IPS-NIHi7 (cell line): ENCODE measurements around the gene BAK1.
"Not testable (repeated sequence)": the region's sequence is repeated elsewhere in the genome, so short reads cannot be mapped to it uniquely, and the experiment has no call there.

Source experiments
- DNase-seq: peaks from one replicate; pipeline ENCODE4 v3.0.0; 2012; ENCODE audit warnings: mixed read lengths; ENCODE audit errors: extremely low spot score

Gene BAK1

GRCh38 chr6:33586108-33586640 lies 6.1 kb upstream of the BAK1 start:
- DNase-seq: no peak

GRCh38 chr6:33585403-33586107 lies 5.5 kb upstream of the BAK1 start:
- peak; percentile 83 for DNase-seq

GRCh38 chr6:33584700-33585402 lies 4.8 kb upstream of the BAK1 start:
- no peak for DNase-seq

DNA sequence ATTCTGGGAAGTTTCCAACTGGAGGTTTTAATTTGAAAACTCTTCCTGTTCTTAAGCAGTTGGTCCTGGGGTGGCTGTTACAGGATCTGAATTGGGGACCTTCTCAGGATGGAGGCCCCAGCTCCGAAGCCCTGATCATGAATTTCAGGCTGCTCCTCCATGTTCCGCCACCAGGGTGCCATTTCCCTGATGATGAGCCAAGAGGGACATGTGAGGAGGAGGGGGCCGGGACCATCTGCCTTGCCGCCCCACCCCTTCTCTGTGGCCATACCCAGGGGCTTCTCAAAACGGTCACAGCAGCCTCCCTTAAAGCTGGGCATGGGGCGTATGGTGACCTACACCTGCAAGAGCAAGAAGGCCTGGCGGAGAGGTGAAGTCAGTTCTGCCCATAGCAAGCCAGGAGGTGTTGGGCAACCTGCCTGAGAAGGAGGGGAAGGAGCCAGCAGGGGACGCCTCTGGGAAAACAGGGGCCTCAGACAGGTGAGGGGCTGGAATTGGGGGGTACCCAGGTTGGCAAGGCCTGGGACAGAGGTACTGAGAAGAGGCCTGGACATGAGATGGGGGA lies 3.6 kb upstream of the BAK1 start:
- peak; percentile 64 for DNase-seq

DNA sequence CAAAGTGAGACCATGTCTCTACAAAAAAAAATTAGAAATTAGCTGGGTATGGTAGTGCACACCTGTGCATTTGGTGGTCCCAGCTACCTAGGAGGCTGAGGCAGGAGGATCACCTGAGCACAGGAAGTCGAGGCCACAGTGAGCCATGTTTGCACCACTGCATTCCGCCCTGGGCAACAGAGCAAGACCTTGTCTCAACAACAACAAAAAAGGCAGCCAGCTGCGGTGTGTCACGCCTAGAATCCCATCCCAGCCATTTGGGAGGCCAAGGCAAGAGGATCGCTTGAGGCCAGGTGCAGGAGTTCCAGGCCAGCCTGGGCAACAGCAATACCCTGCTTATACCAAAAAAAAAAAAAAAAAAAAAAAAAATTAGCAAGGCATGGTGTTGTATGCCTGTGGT lies 1.1 kb upstream of the BAK1 start:
- DNase-seq: no peak

DNA sequence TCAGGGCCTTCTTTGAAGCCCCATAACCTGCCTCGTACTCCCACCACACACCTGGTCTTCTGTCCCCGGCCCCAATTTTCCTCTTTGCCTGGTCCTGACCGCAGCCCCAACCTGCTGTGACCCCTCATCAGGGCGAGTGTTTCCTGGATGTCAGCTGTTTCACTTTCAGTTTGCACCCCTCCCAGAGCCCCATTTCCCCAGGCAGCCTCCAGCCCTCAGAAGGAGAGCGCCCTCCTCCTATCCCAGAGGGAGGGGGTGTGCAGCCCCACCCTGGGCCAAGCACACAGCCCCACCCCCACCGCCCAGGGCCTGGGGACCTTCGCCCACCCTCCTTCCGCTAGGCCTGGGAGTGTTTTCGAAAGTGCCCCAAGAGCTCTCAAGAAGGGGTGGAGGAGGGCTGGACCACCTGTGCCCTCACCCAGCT lies 1.5 kb downstream of the BAK1 start:
- DNase-seq: no peak

- no peak for DNase-seq
Observed at GRCh38 chr6:33578164-33578563, 1.9 kb downstream of the BAK1 start.

GRCh38 chr6:33577718-33578117 lies 2.4 kb downstream of the BAK1 start:
- no peak for DNase-seq

- DNase-seq: no peak
Observed at GRCh38 chr6:33577106-33577535, 3.0 kb downstream of the BAK1 start.

DNA sequence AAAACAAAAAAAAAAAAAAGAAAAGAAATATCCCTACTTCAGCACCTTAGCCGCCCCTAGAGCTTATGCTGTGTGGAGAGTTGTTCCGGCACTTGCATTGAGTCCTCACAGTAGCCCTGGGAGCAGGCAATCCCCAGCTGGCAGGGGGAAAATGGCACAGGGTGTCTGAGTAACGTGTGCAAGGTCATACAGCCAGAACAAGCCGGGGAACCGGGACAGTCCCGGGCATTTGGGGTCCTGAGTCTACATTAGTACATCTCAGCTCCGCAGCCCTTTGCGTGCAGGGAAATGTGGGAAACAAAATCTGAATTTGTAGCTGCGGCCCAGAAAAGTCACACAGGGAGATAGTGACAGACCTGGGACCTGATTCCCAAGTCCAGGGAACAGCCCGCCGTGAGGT lies 3.4 kb downstream of the BAK1 start:
- no peak for DNase-seq

DNA sequence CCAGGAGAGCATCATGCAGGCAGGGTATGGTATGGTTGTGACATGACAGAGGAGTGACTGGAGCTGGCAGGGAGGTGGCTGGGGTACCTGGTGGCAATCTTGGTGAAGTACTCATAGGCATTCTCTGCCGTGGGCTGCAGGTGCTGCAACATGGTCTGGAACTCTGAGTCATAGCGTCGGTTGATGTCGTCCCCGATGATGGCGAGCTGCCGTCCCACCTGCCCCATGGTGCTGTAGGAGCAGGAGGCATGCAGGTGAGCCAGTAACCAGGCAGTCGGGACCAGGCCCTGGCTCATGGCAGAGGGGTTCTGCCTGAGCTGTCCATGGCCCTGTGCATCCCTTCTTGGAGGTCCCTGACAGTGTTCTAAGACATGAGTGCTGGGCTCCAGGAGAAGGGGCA lies 4.9 kb downstream of the BAK1 start:
- no peak for DNase-seq

DNA sequence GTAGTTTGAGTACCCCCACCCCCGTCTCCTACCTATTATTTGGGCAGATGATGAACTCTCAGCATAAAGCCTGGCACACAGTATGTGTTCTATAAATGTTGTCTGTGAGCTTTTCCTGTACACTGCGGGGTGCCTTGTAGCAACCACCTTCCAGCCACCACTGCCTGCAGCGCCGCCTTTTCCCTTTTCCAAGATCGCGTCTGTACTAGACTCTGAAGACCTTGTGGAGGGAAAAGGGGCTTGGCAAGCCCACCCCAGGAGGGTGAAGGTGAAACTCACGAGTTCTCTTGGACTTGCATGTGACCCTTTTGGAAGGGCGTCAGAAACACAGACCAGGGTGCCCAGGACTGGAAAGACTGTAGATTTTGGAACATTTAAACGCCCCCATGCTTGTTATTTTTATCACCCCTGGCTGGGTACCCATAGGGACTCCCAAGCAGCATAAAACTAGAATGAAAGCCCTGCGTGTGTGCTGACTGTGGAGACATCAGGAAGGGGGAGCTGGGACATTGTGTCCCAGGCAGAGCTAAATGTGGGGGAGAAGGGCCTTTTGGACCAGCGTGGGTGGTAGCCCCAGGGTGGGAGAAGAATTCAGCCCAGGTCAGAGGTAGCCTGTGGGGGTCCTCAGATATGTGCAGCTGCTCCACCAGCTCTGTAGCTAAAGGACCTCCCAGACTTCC lies 8.3 kb downstream of the BAK1 start:
- no peak for DNase-seq

DNA sequence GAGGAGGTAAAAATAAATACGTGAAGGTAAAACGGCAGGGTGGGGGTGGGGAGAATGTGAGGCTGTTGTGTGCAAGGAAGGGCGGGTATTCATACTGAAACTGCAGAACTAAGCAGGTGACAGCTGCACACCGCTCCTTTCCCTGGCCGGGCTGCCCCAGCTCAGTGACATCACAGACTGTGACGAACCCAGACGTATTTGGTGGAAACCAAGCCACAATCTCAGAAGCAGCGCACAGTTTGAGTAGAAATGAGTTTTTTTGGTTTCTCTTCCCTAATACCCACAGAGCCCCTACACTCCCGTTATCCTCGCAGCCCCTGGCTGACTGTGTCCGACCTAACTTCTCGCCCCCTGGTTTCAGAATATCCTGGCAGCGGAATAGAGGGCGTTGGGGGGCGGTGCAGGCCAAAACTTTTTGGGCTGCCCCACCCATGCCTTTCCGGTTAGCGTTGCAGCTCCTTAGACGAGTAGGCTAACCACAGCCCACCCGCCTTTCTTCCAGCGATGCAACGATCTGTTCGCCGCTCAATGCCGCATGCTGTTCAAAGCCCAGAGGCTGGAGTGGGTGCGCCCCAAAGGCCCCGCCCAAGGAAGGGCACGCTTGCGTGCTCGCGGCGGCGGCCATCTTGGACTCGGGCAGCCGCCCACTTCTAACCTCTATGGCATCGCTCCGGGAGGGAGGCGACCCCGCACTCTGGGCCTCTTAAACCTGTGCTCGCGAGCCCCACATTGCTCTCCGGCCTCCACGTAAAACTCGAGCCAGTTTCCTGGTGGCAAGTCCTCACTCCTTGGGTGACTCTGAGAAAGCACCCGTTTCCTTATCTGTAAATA lies 9.1 kb downstream of the BAK1 start:
- DNase-seq: peak; percentile 92

GRCh38 chr6:33568826-33569570 lies 11.1 kb downstream of the BAK1 start:
- no peak for DNase-seq

GRCh38 chr6:33567836-33568235 lies 12.2 kb downstream of the BAK1 start:
- DNase-seq: peak; percentile 12

- DNase-seq: peak; percentile 35
Observed at GRCh38 chr6:33566182-33567084, 13.6 kb downstream of the BAK1 start.

- DNase-seq: no peak
Observed at GRCh38 chr6:33558801-33559200, 21.3 kb downstream of the BAK1 start.

GRCh38 chr6:33557376-33557775 lies 22.7 kb downstream of the BAK1 start:
- DNase-seq: no peak

GRCh38 chr6:33552883-33553282 lies 27.2 kb downstream of the BAK1 start:
- not testable (repeated sequence) for DNase-seq

- DNase-seq: no peak
Observed at GRCh38 chr6:33552252-33552651, 27.8 kb downstream of the BAK1 start.
